ENCODE data around the gene TSR1.
A peak's percentile ranks its signal among the peaks of the same experiment; 100 is the strongest.

Gene TSR1

DNA sequence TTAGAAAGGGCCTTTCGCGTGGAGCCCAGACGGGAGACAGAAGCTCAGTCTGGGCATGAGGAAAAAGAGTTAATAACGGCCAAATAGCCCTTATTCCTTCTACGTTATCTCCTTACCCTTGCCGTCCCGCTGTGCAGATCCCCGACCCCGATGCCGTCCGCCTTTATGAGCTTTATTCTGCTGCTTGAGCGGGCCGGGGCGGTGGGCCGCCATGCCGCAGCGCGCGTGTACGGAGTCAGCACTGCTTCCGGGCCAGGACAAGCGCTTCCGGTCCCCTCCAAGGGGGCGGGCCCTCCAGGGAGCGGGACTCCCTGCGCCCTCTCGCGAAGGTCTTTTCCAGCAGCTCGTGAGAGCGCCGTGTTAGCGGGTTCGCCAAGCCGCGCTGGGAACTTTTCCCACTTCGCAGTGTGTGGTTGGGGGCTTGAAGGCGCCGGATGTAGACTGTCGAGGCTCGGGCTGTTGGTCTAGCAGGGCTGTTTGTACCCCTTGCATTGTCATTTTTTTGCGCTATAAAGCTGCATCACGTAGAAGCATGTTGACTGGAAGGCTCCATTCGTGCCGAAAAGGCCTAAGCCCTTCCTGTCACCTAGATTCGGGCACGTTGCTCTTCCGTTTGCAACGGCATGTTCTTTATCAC lies at the start of gene TSR1:
Gene TSR1 (minus strand): TSS at position 243 of the 637 bp plus-strand sequence. CDS start 30 bp downstream, at position 213.
- Histone ChIP-seq H3K4me1 (ENCODE audit: insufficient read depth, low read length) (peaks cover 6% of the 10 kb centered on the region), H3K9me3 (ENCODE audit: control insufficient read depth, insufficient read depth, low read length) (no peaks in the 10 kb centered on the region), H3K9ac (ENCODE audit: low read depth, low read length) (peak within 1 kb of the TSS; percentile 80), H3K36me3 (ENCODE audit: insufficient read depth, low read length) (peaks cover 37% of the 10 kb centered on the region)

DNA sequence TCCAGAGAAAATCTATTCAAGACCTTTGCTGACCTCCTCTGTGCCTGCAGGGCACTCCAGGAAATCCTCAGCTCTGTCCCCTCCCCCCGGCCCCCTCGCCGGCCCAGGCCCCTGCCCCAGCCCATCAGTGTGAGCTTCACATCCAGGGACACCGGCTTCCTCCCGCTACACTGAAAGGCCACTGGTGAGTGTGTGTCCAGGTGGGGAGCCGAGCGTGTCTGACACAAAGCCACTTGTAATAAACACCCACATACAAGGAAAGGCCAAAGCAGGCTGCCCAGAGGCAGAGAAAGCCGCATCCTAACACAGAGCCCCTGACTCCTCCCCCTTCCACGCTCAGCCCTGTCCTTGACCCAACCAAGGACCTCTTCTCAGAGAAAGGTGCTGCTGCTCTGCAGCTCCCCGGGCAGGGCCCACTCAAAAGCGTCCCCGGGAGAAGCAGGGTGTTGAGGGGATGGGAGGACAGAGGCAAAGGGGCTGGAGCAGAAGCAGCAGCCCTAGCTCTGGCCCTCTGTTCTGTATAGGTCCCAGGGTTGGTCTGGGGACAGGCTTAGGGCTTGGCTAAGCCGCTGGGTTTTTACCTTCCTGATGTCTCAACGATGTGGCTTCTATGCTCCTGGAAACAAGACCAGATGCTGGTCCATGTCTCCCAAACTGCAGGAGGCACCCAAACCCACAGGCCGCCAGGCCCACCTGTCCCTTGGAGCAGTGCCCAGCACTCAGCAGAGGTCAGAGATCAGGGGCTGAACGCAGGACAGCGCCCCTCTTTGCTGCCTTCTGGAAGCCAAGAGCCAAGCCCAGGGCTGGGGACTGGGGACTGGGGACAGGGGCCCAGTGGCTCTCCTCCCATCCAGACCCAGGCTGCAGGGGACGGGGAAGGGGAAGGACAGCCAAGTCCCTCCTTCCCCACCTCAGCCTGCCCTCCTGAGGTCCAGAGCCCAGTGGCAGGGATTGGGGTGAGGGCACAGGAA lies 49.3 kb upstream of the TSR1 start:
- Histone ChIP-seq H3K36me3 (ENCODE audit: insufficient read depth, low read length) (no peaks in the 10 kb centered on the region), H3K4me1 (ENCODE audit: insufficient read depth, low read length) (peaks cover 29% of the 10 kb centered on the region), H3K9ac (ENCODE audit: low read depth, low read length) (no peak overlapping the region), H3K9me3 (ENCODE audit: control insufficient read depth, insufficient read depth, low read length) (no peaks in the 10 kb centered on the region)

DNA sequence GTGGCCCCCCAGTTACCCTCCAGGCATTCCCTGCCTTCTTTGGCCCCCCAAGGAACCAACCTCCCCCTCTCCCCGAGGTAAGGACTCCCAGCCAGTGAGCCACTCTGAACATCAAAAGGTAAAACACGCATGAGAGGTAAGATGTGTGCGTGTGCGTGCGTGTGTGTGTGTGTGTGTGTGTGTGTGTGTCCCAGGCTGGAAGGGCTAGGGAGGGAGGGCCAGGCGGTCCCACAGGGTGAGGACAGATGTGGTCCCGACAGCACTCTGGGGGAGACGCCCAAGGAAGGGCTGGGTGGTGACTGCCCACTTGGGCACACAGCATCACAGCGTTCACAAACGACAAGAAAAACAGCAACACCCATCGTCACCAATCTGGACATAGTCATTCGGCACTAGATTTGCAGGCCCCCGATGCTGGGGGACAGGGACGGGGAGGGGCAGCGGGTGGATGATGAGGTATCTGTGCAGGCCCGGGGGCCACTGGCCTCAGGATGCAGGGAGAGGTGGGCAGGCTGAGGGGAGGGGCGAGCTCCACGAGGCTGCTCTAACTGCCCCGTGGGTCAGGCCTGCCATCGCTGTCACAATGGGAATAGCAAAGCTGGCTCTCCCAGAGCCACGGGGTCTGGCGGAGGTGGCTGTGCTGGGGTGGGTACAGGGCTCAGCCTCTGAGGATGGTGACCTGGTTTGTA lies 48.3 kb upstream of the TSR1 start:
- Histone ChIP-seq H3K9me3 (ENCODE audit: control insufficient read depth, insufficient read depth, low read length) (no peaks in the 10 kb centered on the region), H3K4me1 (ENCODE audit: insufficient read depth, low read length) (peaks cover 26% of the 10 kb centered on the region), H3K9ac (ENCODE audit: low read depth, low read length) (no peak overlapping the region), H3K36me3 (ENCODE audit: insufficient read depth, low read length) (no peaks in the 10 kb centered on the region)

DNA sequence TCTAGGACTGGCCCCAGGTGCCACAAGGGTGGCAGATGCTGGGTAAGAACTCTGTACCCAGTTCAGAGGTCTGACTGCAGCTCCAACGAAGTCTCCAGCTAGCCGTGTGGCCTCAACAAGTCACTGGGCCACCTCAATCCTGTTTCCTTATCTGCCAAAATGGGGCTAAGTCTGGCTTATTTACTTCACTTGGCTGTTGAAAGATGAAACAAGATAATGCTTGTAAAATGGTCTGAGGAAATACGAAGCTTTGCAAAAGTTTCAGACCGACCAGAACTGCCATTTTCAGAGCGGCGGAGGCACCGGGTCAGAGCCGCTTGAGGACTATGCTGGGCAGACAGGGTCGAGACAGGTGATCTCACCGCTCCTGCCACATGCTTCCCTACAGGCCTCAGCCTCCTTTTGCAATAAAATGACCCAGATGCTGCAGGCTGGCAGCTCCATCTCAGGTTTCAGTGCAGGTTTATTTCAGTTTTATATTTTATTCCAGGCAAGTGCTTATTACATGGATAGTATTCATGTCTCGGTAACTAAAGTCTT lies 47.4 kb upstream of the TSR1 start:
- no peaks in the 10 kb centered on the region for H3K9me3 ChIP-seq (ENCODE audit: control insufficient read depth, insufficient read depth, low read length)
- no peak overlapping the region for H3K9ac ChIP-seq (ENCODE audit: low read depth, low read length)
- no peaks in the 10 kb centered on the region; the same call in 1 of the 2 replicates for H3K36me3 ChIP-seq (ENCODE audit: insufficient read depth, low read length)
- H3K4me1 ChIP-seq (ENCODE audit: insufficient read depth, low read length): peaks cover 26% of the 10 kb centered on the region

DNA sequence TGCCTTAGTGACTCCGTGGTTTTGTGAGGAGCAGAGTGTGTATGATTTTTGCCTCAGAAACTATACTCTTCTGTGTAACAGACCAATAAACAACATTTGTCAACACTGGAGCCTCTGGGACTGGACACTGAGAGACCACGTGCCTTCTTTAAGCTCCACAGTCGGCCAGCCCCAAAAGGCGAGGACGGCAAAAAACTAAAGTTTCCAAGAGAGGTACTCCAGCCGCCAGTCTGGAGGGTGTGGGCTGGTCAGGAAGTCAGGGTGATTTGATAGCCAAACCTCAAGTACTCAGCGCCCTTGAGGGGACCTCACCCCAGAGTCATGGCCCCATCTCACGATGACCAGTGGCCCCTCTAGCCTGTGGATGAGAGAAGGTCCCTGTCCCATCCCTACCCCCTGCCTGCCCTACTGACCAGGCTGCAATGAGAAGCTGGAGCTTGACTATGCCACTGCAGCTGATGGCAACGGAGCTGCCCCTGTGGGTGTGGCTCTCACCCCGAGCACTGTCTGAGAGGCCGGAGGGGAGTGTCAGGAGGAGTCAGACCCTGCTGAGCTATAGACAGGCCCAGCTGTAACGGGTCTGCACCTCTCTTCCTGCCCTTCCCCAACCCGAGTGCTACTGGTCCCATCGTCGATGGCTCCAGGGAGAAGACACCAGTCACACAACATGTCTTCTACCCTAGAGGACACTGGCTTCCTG lies 44.8 kb upstream of the TSR1 start:
- Histone ChIP-seq H3K4me1 (ENCODE audit: insufficient read depth, low read length) (peaks cover 26% of the 10 kb centered on the region), H3K9ac (ENCODE audit: low read depth, low read length) (no peak overlapping the region), H3K36me3 (ENCODE audit: insufficient read depth, low read length) (no peaks in the 10 kb centered on the region; the same call in 1 of the 2 replicates), H3K9me3 (ENCODE audit: control insufficient read depth, insufficient read depth, low read length) (no peaks in the 10 kb centered on the region)

DNA sequence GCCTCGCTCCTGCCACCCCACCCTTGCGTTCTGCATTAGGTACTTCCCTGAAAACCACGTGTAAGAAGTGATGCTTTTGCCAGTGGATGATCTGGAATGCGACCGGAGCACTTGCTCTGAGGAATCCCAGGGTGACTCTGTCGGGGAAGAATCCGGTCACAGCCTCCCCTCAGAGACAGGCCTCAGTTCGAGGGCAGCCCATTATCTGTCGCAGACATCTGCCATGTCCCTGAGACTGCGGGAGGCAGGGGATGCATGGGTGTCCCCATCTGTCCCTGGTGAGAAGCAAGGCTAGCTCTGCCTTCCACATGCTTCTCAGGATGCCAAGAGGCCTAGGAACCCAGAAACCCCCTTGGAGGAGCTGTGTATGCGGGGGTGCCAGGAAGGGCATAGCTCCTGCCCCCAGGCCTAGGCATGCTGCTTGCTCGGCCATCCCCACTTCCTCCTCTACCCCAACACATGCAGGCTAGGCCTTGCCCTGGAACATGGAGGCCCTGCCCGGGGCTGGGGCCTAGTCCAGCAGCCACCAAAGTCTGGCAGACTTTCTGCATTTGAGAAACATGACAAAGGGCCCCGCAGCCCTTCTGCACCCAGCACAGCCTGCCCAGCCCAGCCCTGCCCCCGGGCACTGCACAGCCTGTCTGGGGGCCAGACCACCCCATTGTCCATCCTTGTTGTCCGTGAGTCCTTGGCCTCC lies 44.1 kb upstream of the TSR1 start:
- Histone ChIP-seq H3K9ac (ENCODE audit: low read depth, low read length) (no peak overlapping the region), H3K4me1 (ENCODE audit: insufficient read depth, low read length) (peaks cover 23% of the 10 kb centered on the region), H3K36me3 (ENCODE audit: insufficient read depth, low read length) (no peaks in the 10 kb centered on the region; the same call in 1 of the 2 replicates), H3K9me3 (ENCODE audit: control insufficient read depth, insufficient read depth, low read length) (no peaks in the 10 kb centered on the region)

DNA sequence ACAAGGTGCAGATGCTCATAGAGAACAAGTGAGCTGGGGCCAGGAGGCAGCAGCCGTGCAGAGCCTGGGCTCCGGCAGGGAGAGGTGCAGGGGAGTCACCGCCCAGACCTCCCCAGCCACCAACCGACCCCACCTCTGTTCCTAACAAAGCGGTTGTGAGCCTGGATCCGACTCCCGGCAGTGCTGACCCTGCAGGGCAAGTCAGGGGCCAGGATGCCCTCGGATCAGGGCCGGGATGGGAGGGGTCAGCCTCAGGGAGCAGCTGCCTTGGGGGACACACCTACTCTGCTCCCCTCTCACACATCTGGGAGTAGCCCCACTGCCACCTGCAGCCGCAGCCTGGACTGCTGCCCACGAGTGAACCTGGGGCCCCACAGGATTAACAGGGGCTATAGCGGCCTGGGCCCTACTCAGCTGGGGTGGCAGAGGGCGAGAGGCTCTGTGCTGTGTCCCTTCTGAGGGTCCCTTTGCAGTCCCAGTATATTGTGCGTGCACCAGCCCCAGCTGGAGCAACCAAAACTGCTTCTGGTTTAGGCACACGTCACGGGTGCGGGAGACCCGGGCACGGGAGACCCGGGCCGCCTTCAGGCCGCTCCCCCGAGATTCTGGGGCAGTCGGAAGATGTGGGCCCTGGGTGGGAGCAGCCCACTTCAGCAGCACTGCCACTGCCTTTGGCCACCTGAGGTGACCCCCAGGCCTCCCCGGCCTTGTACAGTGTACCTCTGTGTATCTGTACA lies 43.4 kb upstream of the TSR1 start:
- Histone ChIP-seq H3K9me3 (ENCODE audit: control insufficient read depth, insufficient read depth, low read length) (no peaks in the 10 kb centered on the region), H3K36me3 (ENCODE audit: insufficient read depth, low read length) (no peaks in the 10 kb centered on the region; the same call in 1 of the 2 replicates), H3K4me1 (ENCODE audit: insufficient read depth, low read length) (peaks cover 17% of the 10 kb centered on the region), H3K9ac (ENCODE audit: low read depth, low read length) (no peak overlapping the region)

DNA sequence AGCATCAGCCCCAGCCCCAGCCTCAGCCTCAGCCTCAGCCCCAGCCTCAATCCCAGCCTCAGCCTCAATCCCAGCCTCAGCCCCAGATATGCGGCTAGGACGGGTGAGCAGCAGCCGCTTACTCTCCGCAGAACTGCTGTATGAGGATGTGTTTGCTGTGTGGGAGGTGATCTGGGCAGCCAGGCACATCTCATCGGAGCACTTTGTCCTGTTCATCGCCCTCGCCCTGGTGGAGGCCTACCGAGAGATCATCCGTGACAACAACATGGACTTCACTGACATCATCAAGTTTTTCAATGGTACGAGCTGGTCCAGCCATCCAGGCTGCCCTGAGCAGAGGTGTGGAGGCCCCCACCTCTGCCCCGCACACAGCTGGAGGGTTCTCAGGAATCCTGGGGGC lies 42.6 kb upstream of the TSR1 start:
- no peaks in the 10 kb centered on the region for H3K9me3 ChIP-seq (ENCODE audit: control insufficient read depth, insufficient read depth, low read length)
- H3K9ac ChIP-seq (ENCODE audit: low read depth, low read length): no peak overlapping the region
- no peaks in the 10 kb centered on the region; the same call in 1 of the 2 replicates for H3K36me3 ChIP-seq (ENCODE audit: insufficient read depth, low read length)
- H3K4me1 ChIP-seq (ENCODE audit: insufficient read depth, low read length): peaks cover 10% of the 10 kb centered on the region

DNA sequence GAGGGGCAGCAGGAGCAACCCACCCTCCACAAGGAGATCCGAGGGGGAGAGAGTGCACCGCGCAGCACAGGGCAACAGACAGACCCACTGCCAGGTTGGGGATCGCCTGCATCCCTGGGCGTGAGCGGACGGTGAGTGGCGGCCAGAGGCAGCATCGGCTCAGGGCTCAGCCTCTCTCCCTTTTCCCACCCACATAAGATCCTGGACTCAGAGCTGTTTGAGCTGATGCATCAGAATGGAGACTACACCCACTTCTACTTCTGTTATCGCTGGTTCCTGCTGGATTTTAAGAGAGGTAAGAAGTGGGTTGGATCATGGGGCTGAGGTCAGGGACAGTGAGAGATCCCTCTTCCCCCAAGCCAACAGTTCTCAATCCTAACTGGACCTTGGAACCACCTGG lies 41.4 kb upstream of the TSR1 start:
- Histone ChIP-seq H3K9ac (ENCODE audit: low read depth, low read length) (no peak overlapping the region), H3K4me1 (ENCODE audit: insufficient read depth, low read length) (no peaks in the 10 kb centered on the region; the same call in 1 of the 2 replicates), H3K9me3 (ENCODE audit: control insufficient read depth, insufficient read depth, low read length) (no peaks in the 10 kb centered on the region), H3K36me3 (ENCODE audit: insufficient read depth, low read length) (peaks cover 3% of the 10 kb centered on the region; the same call in 1 of the 2 replicates)

DNA sequence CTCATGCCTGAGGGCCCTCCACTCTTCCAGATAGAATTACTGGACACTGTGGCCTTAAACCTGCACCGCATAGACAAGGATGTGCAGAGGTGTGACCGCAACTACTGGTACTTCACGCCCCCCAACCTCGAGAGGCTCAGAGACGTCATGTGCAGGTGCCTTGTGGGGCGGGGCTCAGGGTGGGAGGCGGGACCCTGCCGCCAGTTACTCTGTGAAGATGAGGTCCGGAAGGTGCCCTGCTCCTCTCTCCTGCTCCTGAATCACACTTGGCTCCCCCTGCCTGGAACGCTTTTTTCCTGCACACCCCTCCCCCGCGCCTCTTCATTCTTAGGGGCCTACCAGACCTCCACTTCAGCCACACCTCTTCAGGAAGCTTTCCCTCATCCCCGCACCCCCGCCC lies 39.9 kb upstream of the TSR1 start:
- no peak overlapping the region for H3K9ac ChIP-seq (ENCODE audit: low read depth, low read length)
- H3K36me3 ChIP-seq (ENCODE audit: insufficient read depth, low read length): peaks cover 7% of the 10 kb centered on the region; the same call in 1 of the 2 replicates
- H3K4me1 ChIP-seq (ENCODE audit: insufficient read depth, low read length): no peaks in the 10 kb centered on the region
- H3K9me3 ChIP-seq (ENCODE audit: control insufficient read depth, insufficient read depth, low read length): no peaks in the 10 kb centered on the region

DNA sequence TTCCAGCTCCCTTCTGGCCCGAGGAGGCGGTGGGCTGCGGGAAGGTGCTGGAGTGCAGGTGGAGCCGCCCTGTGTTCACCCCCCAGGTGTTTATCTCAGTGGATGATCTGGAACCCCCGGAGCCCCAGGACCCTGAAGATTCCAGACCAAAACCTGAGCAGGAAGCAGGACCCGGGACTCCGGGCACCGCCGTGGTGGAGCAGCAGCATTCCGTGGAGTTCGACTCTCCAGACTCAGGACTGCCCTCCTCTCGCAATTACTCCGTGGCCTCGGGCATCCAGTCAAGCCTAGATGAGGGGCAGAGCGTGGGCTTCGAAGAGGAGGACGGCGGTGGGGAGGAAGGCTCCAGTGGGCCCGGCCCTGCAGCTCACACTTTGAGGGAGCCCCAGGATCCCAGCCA lies 39.1 kb upstream of the TSR1 start:
- Histone ChIP-seq H3K9me3 (ENCODE audit: control insufficient read depth, insufficient read depth, low read length) (no peaks in the 10 kb centered on the region), H3K9ac (ENCODE audit: low read depth, low read length) (no peak overlapping the region), H3K36me3 (ENCODE audit: insufficient read depth, low read length) (peaks cover 7% of the 10 kb centered on the region; the same call in 1 of the 2 replicates), H3K4me1 (ENCODE audit: insufficient read depth, low read length) (no peaks in the 10 kb centered on the region)

DNA sequence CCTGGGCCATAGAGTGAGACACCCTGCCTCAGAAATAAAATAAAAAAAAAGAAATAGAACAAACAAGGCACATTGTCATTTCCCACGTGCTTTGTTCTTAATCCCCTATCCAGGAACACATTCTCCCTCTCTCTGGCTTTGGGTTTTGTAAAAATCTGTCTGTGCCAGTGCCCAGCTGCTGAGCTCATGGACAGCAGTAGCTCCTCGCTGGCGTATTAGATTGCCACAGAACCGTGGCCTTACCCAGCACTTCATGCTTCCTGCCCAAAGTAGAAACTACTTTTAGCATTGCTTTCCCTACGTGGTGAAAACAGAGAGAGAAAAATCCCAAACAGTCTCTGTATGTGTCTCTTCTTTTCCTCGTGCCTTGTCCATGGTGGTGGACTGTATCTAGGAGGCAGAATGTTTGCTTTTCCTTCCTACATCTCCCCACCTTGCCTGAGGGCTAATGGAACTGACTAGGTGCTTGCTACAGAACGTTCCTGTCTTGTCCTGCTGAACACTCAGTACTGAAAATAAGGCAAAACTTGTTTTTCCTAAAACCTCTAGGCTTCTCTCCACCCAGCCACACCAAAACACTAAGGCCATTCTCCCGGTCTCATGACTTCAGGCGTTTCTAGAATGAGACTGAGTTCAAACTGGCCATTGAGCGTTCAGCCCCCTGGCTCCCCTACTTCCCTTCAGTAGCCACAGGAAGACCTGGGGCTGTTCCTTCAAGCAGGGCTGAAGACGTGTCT lies 38.5 kb upstream of the TSR1 start:
- Histone ChIP-seq H3K36me3 (ENCODE audit: insufficient read depth, low read length) (peaks cover 7% of the 10 kb centered on the region; the same call in 1 of the 2 replicates), H3K4me1 (ENCODE audit: insufficient read depth, low read length) (no peaks in the 10 kb centered on the region), H3K9me3 (ENCODE audit: control insufficient read depth, insufficient read depth, low read length) (no peaks in the 10 kb centered on the region), H3K9ac (ENCODE audit: low read depth, low read length) (no peak overlapping the region)
